HG03103 (cell line): ENCODE data around the gene CDK5.

Experiments
- ATAC-seq: cut with Tn5 transposase; IDR thresholded peaks from one replicate; pipeline ENCODE4 v1.9.1; 2021; ENCODE audit warnings: low read depth; ENCODE audit not compliant: unreplicated experiment

Gene CDK5

DNA sequence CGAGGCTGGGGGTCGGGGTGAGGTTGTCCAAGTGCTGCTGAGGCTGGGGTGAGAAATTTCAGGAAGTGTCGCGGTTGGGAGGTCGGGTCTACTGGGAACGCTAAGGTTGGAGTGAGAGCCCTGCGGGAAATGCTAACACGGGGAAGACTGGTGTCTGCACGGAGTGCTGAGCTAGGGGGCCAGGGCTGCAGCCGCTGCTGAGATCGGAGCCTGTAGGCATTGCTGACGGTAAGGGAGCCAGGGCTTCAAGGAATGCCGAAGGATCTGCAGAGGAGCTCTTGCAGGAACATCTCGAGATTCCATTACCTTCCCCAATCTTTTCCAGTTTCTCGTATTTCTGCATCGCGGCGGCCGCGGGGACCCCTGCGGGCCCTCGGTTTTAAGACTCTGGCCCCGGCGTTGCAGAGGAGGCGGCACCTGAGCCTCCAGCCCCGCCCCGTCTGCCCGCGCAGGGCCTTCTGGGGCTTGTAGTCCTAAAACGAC is at the start of gene CDK5:
CDK5 (minus strand) TSS at position 392 of the 483 bp plus-strand sequence; CDS start at position 343, 49 bp downstream.
- ATAC-seq, result peak; percentile 8

DNA sequence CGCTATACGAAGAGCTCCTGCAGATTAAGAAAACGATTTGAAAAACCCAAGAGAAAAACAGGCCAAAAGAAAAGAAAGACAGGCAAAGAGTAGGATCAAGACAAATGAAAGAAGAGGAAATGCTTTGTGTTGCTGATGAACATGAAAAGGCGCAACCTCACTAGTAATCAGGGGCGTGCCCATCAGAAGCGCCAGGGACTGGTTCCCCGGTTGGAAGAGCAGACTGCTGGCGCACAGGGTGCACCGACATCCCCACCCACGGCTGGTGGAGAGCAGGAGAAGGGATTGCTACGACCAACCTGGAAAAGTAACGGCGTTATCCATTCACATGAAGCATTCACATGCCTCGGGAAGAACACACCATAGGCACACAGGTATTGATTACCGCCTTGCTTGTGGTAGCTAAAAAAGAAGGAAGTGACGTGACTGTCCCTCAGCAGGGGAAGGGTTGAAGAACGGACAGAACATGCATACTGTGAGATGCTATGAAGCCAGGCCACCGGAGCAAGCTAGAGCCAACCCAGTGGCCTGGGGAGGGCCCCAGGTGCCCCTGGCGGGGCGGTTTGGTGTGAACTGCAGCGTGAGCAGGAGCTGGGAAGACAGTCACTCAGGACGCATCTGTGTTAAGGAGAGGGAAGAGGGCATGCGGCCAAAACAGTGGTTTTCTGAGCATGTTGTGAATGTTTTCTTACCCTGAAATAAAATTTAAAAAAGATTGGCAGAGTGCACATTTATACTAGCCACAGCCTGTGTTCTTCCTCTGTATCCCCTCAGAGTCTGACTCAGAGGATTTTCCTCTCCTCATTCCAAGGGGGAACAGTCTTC is 46.9 kb upstream of the CDK5 start:
- ATAC-seq, result no peak

DNA sequence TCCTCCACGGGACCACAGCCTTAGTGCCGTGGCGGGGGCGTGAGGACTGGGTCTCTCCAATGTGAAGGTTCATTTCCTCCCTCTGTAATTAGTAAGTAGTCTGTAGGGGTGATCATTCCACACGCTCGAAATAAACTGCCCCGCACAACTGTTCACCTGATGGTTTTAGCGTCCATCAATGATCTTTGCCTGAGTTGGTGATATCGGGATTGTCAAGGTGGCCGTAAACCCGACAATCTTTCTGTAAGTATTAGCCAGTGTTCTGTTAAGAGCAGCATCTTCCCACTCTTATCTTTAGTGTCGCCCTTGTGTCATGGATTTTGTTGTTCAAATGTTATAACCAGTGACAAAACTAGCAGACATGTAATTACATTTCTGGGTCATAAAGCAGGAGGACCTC is 46.3 kb upstream of the CDK5 start:
- ATAC-seq, result no peak

DNA sequence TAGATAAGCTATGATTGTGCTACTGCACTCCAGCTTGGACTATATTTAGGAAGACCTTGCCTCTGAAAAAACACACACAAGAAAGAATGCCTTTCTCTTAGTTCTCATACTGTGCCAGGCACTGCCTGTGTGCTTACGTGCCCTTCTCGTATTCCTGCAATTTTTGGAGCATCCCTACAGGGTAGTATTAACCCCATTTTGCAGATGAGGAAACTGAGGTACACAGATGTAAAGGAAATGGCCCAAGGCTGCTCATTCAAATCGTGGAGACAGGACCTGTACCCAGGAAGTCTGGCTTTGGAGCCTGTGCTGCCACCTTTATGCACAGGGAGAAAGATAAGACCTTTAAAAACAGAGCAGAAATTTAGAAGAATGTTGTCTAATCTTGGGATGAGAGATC is 45.3 kb upstream of the CDK5 start:
- no peak for ATAC-seq

DNA sequence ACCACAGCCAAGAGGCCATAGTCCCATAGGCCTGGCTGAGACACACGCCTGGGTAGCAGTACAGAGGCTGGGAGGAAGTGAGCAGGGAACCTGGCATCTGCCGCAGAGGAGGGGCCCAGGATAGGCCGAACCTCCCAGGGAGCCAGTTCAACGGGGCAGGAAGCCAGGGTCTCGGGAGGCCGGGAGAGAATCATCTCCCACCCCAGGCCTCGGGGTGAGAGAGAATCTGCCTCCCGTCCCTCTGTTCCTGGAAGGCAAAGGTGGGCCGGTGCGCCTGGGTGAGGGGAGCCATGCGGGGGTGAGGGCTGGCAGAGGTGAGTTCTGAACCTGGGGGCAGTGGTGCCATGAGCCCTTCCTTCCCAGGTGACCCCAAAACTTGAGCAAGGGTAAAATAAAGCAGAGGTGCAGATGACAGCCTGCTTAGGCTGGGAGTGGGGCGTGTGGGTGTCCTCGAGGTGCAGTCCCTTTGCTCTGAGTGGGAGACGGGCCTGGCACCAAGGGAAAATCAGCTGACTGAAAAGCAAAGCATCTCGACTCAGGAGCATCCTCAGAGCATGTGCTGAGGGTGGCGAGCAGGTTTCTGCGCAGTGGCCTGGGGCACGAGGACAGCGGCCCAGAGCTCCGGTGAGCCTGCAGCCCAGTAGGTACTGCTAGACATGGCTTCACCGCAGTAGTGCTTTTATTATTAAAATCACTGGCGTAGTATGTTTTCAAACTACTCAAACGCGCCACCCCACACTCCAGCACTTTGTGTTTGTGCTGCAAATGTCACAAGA is 44.1 kb upstream of the CDK5 start:
- ATAC-seq, result no peak

DNA sequence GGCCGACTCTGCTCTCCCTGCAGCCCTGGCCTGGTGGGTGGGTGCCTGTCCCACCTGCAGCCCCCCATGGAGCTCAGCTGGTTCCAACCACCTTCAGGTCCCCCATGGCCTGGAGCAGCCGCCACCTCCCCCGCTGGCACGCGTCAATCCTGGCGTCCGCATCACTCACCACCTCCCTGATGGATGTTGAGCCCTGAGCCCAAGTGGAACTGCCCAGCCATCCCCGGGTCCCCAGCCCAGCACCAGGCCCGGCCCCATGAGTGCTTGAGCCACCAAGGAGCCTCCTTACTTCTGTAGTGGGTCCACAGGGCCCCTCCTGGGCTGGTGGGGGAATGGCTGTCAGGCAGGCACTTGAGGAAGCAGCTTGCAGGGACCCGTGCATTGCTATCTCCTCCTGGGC is 43.2 kb upstream of the CDK5 start:
- ATAC-seq, result no peak

GRCh38 chr7:151099486-151100211 is 42.0 kb upstream of the CDK5 start:
- ATAC-seq, result no peak

- ATAC-seq, result no peak
These were observed 38.3 kb upstream of the CDK5 start for GRCh38 chr7:151095828-151096475.

DNA sequence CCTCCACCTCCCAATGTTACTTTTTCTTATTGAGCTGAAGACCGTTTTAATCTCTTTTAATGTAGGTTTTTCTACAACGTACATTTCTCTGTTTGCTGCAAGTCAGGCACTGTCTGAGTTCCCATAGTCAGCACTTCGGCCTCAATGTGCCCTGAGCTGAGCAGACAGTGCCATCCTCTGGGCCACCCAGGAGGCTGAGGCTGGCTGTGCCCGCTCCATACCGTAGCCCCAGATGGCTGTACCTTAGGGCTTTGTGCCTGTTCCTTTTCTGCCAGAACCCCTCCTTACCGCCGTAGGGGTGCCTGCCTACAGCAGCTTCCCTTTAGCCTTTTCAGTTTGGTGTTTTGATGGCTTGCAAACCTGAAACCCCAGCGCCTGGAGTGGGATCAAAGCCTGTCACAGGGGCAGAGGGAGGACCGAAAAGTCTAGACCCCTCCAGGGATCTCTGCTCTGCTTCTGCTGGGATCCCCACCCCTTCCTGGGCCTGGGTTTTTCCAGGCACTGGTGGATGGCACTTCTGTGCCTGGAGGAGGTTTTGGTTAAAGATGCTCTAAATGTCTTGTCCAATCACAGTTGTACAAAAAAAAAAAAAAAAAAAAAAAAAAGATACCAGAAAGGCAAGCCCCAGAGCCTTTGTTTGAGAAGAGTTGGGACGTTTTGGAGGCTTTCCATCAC is 37.6 kb upstream of the CDK5 start:
- ATAC-seq, result no peak

GRCh38 chr7:151094675-151095074 is 37.0 kb upstream of the CDK5 start:
- no peak for ATAC-seq

GRCh38 chr7:151093748-151094147 is 36.1 kb upstream of the CDK5 start:
- no peak for ATAC-seq

GRCh38 chr7:151091988-151092387 is 34.3 kb upstream of the CDK5 start:
- no peak for ATAC-seq

- no peak for ATAC-seq
These were observed 33.7 kb upstream of the CDK5 start for GRCh38 chr7:151091431-151091830.

GRCh38 chr7:151091003-151091402 is 33.3 kb upstream of the CDK5 start:
- no peak for ATAC-seq

- ATAC-seq, result no peak
These were observed 32.4 kb upstream of the CDK5 start for GRCh38 chr7:151089893-151090730.

- ATAC-seq, result no peak
These were observed 31.4 kb upstream of the CDK5 start for GRCh38 chr7:151088856-151089699.

DNA sequence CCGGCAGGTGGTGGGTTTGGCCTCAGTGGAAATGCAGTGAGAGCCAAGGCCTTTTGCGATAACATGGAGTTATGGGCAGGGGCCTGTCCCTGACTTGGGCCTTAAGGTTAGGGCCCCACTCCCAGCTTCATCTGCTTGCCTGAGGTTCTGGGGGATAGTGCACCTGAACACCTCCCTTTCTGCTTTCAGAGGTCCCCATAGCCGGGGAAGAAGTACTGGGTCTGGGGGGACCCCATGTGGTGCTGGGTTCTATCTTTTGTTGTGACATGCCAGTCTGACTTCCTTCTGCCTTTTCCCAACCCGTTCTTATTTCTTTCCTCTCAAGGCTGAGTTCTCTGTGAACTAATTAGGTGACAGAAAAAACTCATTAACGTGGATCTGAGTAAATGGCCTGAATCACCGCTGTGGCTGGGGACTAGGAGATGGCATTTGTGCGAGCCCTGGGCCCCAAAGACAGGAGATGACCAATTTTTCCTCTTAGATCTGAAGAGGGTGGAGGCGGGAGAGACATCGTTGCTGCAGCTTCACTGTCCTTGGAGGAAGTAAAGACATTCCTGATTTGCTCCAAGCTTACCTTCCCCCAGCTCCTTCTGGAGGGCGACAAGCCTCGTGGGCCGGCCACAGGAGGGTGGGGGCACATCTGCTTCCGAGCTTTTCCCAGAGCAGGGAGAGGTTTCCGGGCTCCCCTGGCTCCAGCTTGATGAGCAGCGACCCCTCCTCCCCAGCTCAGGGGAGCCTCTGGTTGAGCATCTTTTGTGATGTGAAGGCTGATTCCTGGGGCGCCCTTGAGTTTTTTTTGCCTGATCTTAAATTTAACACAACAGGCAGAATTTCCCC is 30.5 kb upstream of the CDK5 start:
- no peak for ATAC-seq
